ENCODE data around the gene IL1RAPL2.
"Not testable (repeated sequence)": the region's sequence is repeated elsewhere in the genome, so short reads cannot be mapped to it uniquely, and the experiment has no call there.

Gene IL1RAPL2

DNA sequence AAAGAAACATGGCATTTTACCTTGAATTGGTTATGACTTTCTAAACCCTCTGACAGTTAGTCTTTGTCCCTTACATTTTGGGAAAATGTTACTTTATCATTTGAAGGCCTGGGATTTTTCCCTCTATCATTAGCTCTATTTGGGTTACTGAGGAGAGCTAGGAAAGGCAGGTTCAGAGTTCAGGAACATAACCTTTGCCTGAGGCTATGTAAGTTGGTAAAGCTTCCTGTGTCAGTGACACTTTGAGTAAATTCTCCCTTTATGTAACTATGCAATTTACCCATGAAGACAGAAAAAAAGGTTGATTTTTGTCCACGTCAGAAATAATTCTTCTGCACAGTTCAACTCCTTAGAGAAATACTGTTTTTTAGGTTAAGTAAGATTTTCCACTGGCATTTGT lies 1084.6 kb downstream of the IL1RAPL2 start:
- no peaks in the 10 kb centered on the region for H3K9me3 ChIP-seq
- DNase-seq (ENCODE audit: low spot score in 2 of 2) = no peak
- no peak overlapping the region for H3K4me3 ChIP-seq
- H3K36me3 ChIP-seq (replicated peaks) = no peaks in the 10 kb centered on the region
- H3K4me1 ChIP-seq = no peaks in the 10 kb centered on the region
- in situ Hi-C loops (cut with MboI; ENCODE audit: low sequenced_read_pairs) = no loop called here
- H3K27me3 ChIP-seq (ENCODE audit: low read depth) = no peaks in the 10 kb centered on the region

DNA sequence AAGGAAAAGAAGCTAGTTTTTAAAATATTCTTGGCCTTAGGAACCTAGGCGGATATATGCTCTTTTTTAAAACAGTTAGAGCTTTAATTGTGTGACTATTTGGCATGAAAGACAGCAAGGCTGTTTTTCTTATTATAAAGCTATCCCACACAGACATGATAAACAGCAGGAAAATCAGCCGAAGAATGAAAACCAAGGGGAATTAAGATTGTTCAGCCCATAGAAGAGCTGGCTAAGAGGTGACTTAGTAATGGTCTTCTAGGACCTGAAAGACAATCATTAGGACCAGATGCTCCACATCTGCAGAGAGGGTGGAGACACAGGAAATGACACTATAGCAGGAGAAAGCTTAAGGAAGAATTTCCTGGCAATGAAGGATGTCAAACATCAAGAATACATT lies 1085.0 kb downstream of the IL1RAPL2 start:
- no peak for DNase-seq (ENCODE audit: low spot score in 2 of 2)
- no peak overlapping the region for H3K4me3 ChIP-seq
- in situ Hi-C loops (cut with MboI; ENCODE audit: low sequenced_read_pairs) = no loop called here
- H3K27me3 ChIP-seq (ENCODE audit: low read depth) = no peaks in the 10 kb centered on the region
- H3K36me3 ChIP-seq (replicated peaks) = no peaks in the 10 kb centered on the region
- H3K4me1 ChIP-seq = no peaks in the 10 kb centered on the region
- no peaks in the 10 kb centered on the region for H3K9me3 ChIP-seq

DNA sequence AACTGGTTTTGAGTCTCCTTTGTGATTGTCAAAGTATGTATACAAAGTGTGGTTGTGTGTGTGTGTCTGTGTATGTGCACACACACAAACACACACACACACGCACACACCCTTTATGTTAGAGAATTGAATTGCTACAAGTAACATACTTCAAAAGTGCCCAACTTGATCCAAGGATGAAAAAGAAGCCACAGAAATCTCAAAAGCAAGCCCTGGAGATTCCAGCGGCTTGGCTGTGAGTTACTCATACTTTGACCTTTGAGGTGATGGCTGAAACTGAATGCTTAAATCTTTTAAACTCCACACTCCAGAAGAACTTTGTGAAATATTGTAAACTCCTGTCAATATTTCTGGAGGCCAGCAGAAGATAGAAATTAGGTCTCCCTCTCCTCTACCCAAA lies 1087.9 kb downstream of the IL1RAPL2 start:
- in situ Hi-C loops (cut with MboI; ENCODE audit: low sequenced_read_pairs) = no loop called here
- no peaks in the 10 kb centered on the region for H3K36me3 ChIP-seq (replicated peaks)
- no peaks in the 10 kb centered on the region for H3K9me3 ChIP-seq
- no peak overlapping the region for H3K4me3 ChIP-seq
- no peaks in the 10 kb centered on the region for H3K4me1 ChIP-seq
- no peak for DNase-seq (ENCODE audit: low spot score in 2 of 2)
- H3K27me3 ChIP-seq (ENCODE audit: low read depth) = no peaks in the 10 kb centered on the region

DNA sequence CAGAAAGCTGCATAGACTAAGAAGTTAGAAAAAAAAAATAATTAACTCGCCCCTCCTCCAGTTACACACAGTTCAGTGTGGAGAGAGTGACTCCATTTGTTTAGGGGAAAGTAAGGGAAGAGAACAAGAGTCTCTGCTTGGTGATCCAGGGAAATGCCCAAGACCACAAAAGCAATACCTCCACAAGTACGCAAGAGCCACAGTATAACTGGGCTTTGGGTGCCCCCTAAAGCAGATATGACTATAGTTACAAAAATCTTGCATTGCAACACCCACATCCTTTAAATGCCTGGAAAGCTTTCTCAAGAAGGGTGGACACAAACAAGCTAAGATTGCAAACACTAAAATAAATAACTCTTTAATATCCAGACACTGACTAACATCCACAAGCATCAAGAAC lies 1092.1 kb downstream of the IL1RAPL2 start:
- no peaks in the 10 kb centered on the region for H3K4me1 ChIP-seq
- H3K9me3 ChIP-seq = no peaks in the 10 kb centered on the region
- no peaks in the 10 kb centered on the region for H3K27me3 ChIP-seq (ENCODE audit: low read depth)
- H3K36me3 ChIP-seq (replicated peaks) = no peaks in the 10 kb centered on the region
- no peak overlapping the region for H3K4me3 ChIP-seq
- no peak for DNase-seq (ENCODE audit: low spot score in 2 of 2)
- in situ Hi-C loops (cut with MboI; ENCODE audit: low sequenced_read_pairs) = no loop called here

DNA sequence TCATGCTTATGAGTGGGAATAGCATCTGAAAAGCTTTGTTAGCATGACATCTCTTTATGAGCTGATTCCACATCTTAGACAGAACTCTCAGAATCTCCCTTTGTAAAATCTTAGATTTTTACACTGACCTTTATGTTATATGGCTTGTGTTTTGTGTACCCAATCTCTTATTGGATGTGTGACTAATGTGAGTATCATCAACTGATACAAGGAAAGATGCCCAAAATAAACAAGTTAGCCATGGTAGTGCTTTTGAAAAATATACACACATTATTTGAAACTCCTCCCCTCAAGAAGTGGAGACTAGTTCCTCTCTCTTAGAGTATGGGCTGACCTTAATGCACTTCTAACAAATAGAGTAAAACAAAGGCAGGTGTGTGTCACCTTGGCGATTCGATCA lies 1096.2 kb downstream of the IL1RAPL2 start:
- no peaks in the 10 kb centered on the region for H3K9me3 ChIP-seq
- no peak for DNase-seq (ENCODE audit: low spot score in 2 of 2)
- in situ Hi-C loops (cut with MboI; ENCODE audit: low sequenced_read_pairs) = no loop called here
- no peak overlapping the region for H3K4me3 ChIP-seq
- no peaks in the 10 kb centered on the region for H3K27me3 ChIP-seq (ENCODE audit: low read depth)
- no peaks in the 10 kb centered on the region for H3K4me1 ChIP-seq
- H3K36me3 ChIP-seq (replicated peaks) = no peaks in the 10 kb centered on the region

DNA sequence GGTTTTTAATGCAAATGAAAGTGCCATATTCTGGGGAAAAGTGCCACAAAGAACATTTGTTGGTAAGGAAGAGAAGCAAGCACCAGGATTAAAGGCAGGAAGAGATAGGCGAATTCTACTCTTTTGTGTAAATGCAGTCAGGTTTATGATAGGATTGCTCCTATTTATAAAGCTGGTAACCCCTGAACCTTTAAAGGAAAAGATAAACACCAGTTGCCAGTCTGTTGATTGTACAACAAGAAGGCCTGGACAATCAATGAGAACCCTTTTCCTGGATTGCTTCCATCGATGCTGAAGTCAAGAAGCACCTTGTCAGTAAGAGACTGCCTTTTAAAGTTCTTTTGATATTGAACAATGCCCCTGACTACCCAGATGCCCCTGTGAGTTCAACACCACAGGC lies 1098.2 kb downstream of the IL1RAPL2 start:
- in situ Hi-C loops (cut with MboI; ENCODE audit: low sequenced_read_pairs) = no loop called here
- Histone ChIP-seq H3K27me3 (ENCODE audit: low read depth) (no peaks in the 10 kb centered on the region), H3K36me3 (replicated peaks) (no peaks in the 10 kb centered on the region)

DNA sequence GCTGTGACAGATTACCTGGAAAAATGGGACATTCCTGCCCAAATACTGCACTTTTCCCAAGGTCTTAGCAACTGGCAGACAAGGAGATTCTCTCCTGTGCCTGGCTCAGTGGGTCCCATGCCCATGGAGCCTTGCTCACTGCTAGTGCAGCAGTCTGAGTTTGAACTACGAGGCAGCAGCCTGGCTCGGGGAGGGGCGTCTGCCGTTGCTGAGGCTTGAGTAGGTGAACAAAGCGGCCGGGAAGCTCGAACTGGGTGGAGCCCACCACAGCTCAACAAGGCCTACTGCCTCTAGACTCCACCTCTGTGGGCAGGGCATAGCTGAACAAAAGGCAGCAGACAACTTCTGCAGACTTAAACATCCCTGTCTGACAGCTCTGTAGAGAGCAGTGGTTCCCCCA lies 1118.3 kb downstream of the IL1RAPL2 start:
- H3K9me3 ChIP-seq; H3K4me1 ChIP-seq; H3K27me3 ChIP-seq (ENCODE audit: low read depth); H3K36me3 ChIP-seq (replicated peaks); H3K4me3 ChIP-seq; in situ Hi-C loops (cut with MboI; ENCODE audit: low sequenced_read_pairs); DNase-seq (ENCODE audit: low spot score in 2 of 2): not testable (repeated sequence)

More for the DNA sequence above, 1098.2 kb downstream of the IL1RAPL2 start:
- DNase-seq (ENCODE audit: low spot score in 2 of 2) = no peak
- Histone ChIP-seq H3K9me3 (no peaks in the 10 kb centered on the region), H3K4me3 (no peak overlapping the region), H3K4me1 (no peaks in the 10 kb centered on the region)

DNA sequence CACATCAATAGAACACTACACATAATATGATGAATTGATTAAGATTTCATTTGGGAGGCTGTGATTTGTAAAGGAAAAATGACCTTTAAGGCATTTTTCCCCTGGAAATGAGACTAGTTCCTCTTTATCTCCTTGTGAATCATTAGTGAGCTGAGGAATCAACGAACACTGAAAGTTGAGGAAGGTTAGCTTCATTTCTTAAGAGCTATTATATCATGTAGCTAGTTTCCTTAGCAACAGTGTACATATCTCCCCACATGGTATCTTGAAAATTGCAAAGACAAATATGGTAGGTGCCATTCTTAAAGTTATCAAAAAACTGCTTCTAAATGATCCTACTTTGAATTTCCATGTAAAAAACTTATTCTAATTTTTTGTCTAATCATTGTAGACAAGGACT lies 1128.8 kb downstream of the IL1RAPL2 start:
- no peaks in the 10 kb centered on the region for H3K9me3 ChIP-seq
- H3K4me1 ChIP-seq = no peaks in the 10 kb centered on the region
- no peaks in the 10 kb centered on the region for H3K36me3 ChIP-seq (replicated peaks)
- no peaks in the 10 kb centered on the region for H3K27me3 ChIP-seq (ENCODE audit: low read depth)
- DNase-seq (ENCODE audit: low spot score in 2 of 2) = no peak
- in situ Hi-C loops (cut with MboI; ENCODE audit: low sequenced_read_pairs) = no loop called here
- H3K4me3 ChIP-seq = no peak overlapping the region

DNA sequence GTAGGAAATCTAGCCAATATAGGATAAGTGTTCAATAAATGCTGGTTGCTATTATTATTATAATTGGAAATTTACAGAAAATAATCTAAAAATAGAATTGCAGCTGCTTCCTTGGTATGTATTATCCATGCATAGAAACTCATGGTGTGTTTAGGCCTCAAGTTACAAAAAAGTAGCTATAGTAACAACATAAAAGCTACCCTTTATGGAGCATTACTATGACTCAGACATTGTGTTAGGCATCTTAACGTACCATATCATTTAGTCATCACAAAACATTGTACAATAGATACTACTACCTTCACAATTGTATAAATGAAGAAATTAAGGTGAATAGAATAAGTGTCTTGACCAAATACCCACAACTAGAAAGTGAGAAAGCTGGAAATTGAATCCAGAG lies 1129.5 kb downstream of the IL1RAPL2 start:
- Histone ChIP-seq H3K27me3 (ENCODE audit: low read depth) (no peaks in the 10 kb centered on the region), H3K4me3 (no peak overlapping the region), H3K36me3 (replicated peaks) (no peaks in the 10 kb centered on the region), H3K9me3 (no peaks in the 10 kb centered on the region), H3K4me1 (no peaks in the 10 kb centered on the region)
- no peak for DNase-seq (ENCODE audit: low spot score in 2 of 2)
- in situ Hi-C loops (cut with MboI; ENCODE audit: low sequenced_read_pairs) = no loop called here

DNA sequence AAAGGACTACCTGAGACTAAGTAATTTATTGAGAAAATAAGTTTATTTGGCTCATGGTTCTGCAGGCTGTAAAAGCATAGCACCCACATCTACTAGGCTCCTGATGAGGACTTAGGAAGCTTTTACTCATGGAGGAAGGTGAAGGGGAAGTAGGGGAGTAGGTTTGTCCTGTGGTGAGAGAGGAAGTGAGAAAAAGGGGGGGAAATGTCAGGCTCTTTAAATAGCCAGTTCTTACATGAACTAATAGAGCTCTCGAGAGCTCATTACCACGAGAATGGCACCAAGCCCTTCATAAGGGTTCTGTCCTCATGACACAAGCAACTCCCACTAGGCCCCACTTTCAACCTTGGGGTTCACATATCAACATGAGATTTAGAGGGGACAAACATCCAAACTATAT lies 1130.9 kb downstream of the IL1RAPL2 start:
- in situ Hi-C loops (cut with MboI; ENCODE audit: low sequenced_read_pairs) = no loop called here
- no peak for DNase-seq (ENCODE audit: low spot score in 2 of 2)
- Histone ChIP-seq H3K4me1 (no peaks in the 10 kb centered on the region), H3K9me3 (no peaks in the 10 kb centered on the region), H3K27me3 (ENCODE audit: low read depth) (no peaks in the 10 kb centered on the region), H3K36me3 (replicated peaks) (no peaks in the 10 kb centered on the region), H3K4me3 (no peak overlapping the region)

DNA sequence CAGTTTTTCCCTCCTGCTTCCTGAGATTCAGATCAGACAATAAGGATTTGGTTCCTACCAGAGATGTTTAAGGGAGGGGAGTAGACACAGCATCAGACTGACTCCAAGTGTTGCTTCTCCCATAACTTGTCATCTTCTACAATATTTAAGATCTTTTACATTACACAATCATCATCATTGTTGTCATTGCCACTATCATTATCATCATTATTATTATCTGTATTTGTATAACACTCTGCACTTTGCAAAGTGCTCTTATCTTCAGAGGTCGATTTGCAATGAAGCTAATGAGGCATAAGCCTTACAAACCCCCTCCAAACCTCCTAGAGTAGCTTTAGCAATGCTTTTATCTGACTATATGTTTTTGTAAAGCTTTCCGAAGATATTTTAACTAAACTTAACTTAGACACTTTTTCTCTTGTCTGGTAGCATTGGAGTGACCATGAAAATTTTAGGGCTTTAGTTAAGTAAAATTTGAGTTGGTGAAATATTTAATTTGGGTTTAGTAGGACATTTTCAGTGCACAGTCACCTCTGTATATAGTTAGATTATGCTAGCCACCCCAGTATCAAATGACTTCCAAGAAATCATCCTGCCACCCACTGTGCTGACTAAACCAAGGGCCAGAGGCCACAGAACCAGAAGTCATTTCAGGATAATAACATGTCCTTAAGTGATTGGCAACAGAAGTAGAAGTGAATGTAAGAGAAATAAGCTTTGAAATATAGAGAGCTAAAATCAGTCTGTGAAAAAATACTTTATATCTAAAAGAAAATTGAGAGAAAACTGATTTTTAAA lies 1132.2 kb downstream of the IL1RAPL2 start:
- Histone ChIP-seq H3K4me1 (no peaks in the 10 kb centered on the region), H3K9me3 (no peaks in the 10 kb centered on the region), H3K4me3 (no peak overlapping the region), H3K36me3 (replicated peaks) (no peaks in the 10 kb centered on the region), H3K27me3 (ENCODE audit: low read depth) (no peaks in the 10 kb centered on the region)
- no peak for DNase-seq (ENCODE audit: low spot score in 2 of 2)
- in situ Hi-C loops (cut with MboI; ENCODE audit: low sequenced_read_pairs) = no loop called here

DNA sequence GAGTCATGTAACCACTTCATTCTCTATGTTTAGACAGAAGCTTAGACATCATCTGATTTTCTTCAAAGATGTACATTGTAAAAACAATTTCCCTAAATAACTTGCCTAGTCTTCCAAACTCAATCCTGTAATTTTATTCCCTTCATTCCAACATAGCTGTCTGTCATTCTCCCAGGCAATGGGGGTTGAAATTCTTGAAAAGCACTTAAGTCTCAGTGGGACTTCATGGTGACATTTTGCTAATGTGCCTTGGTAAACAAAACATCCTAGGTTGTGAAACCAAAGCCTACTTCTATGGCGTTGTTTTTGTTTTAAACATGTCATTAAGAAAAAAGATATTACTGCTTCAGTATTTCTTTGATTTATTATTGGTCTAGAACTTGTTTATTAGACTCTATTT lies 1134.3 kb downstream of the IL1RAPL2 start:
- H3K36me3 ChIP-seq (replicated peaks) = no peaks in the 10 kb centered on the region
- no peaks in the 10 kb centered on the region for H3K27me3 ChIP-seq (ENCODE audit: low read depth)
- H3K4me3 ChIP-seq = no peak overlapping the region
- in situ Hi-C loops (cut with MboI; ENCODE audit: low sequenced_read_pairs) = no loop called here
- no peak for DNase-seq (ENCODE audit: low spot score in 2 of 2)
- H3K4me1 ChIP-seq = no peaks in the 10 kb centered on the region
- H3K9me3 ChIP-seq = no peaks in the 10 kb centered on the region

DNA sequence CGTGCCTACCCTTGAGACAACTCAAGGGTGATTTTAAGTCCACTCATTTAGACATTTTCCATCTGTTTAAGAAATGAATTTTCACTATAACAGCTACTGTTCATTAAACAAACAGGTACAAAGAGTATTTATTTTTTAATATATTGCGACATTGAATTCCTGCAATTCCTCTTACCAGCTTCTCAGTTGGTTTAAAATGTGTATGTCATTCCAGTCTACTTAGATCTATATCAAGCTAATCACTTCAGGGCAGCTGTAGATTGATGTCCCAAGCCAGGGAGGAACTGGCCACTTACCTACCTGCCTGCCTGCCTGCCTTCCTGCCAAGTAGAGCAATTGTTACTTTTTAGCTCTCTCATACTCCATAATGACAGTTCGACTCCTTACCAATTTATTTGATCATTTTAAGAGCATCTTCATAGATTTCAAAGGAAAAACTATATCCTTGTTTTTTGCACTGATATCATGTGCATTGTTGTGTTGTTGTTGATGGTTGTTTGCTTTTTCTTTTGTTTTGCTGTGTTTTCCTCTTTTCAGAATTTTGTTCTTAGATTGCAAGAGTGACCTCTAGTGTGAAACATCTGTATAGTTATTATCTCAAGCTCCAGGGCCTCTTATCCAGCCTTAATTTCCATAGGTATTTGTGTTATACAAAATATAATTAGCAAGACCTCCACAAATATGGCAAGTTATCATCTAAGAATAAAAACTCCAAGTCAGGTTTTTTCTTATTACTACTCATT lies 1135.5 kb downstream of the IL1RAPL2 start:
- no peak overlapping the region for H3K4me3 ChIP-seq
- no peaks in the 10 kb centered on the region for H3K36me3 ChIP-seq (replicated peaks)
- in situ Hi-C loops (cut with MboI; ENCODE audit: low sequenced_read_pairs) = no loop called here
- H3K9me3 ChIP-seq = no peaks in the 10 kb centered on the region
- DNase-seq (ENCODE audit: low spot score in 2 of 2) = no peak
- no peaks in the 10 kb centered on the region for H3K27me3 ChIP-seq (ENCODE audit: low read depth)
- no peaks in the 10 kb centered on the region for H3K4me1 ChIP-seq

DNA sequence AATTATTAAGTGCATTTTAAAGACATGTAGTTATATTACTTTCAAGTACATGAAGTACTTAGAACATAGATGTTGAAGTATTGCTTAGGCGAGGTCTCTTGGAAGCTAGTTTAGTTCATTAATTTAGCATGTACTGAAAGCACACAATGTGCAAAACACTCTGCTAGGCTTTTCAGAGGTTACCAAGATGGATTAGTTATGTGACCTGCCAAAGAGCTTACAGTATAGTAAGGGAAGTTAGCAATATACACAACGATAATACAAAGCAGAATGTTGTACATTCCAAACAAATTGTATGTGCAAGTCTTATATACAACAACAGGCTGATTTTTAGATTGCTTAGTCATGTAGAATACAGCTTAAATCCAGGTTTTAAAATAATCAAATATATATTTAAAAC lies 1137.9 kb downstream of the IL1RAPL2 start:
- no peak for DNase-seq (ENCODE audit: low spot score in 2 of 2)
- H3K9me3 ChIP-seq = no peaks in the 10 kb centered on the region
- H3K27me3 ChIP-seq (ENCODE audit: low read depth) = no peaks in the 10 kb centered on the region
- in situ Hi-C loops (cut with MboI; ENCODE audit: low sequenced_read_pairs) = no loop called here
- no peaks in the 10 kb centered on the region for H3K36me3 ChIP-seq (replicated peaks)
- no peak overlapping the region for H3K4me3 ChIP-seq
- no peaks in the 10 kb centered on the region for H3K4me1 ChIP-seq

Data from HAP-1 (cell line).